Limb (tissue), 2 donors: ENCODE measurements around the gene LMO7.
"Not testable (repeated sequence)": the region's sequence is repeated elsewhere in the genome, so short reads cannot be mapped to it uniquely, and the experiment has no call there.

Experiments
- DNase-seq, 2 donors: peaks; one replicate each; pipeline ENCODE4 v3.0.0-alpha.2; 2016; ENCODE audit errors: extremely low spot score in 2 of 2

LMO7 gene

GRCh38 chr13:75695908-75696307, 59.8 kb downstream of the LMO7 start:
- peak; percentile 71 to 87 for DNase-seq

GRCh38 chr13:75699062-75699461, 62.9 kb downstream of the LMO7 start:
- no peak for DNase-seq

GRCh38 chr13:75699717-75700116, 63.6 kb downstream of the LMO7 start:
- not testable (repeated sequence) for DNase-seq

- DNase-seq: no peak
Observed at GRCh38 chr13:75700552-75700951, 64.4 kb downstream of the LMO7 start.

- no peak for DNase-seq
Observed at GRCh38 chr13:75702476-75702875, 66.3 kb downstream of the LMO7 start.

- no peak for DNase-seq
Observed at GRCh38 chr13:75703769-75704168, 67.6 kb downstream of the LMO7 start.

- DNase-seq: no peak
Observed at GRCh38 chr13:75704194-75704926, 68.2 kb downstream of the LMO7 start.

GRCh38 chr13:75704927-75705288, 68.8 kb downstream of the LMO7 start:
- no peak for DNase-seq

GRCh38 chr13:75705395-75705794, 69.3 kb downstream of the LMO7 start:
- DNase-seq: no peak

GRCh38 chr13:75705908-75706307, 69.8 kb downstream of the LMO7 start:
- no peak for DNase-seq

- DNase-seq: no peak
Observed at GRCh38 chr13:75713852-75714251, 77.7 kb downstream of the LMO7 start.

GRCh38 chr13:75715601-75716523, 79.7 kb downstream of the LMO7 start:
- DNase-seq: no peak

GRCh38 chr13:75717525-75717924, 81.4 kb downstream of the LMO7 start:
- DNase-seq: no peak

- DNase-seq: no peak
Observed at GRCh38 chr13:75721307-75721706, 85.2 kb downstream of the LMO7 start.

- DNase-seq: no peak
Observed at GRCh38 chr13:75723901-75724300, 87.8 kb downstream of the LMO7 start.

GRCh38 chr13:75724752-75725517, 88.8 kb downstream of the LMO7 start:
- no peak for DNase-seq

- no peak for DNase-seq
Observed at GRCh38 chr13:75725736-75726135, 89.6 kb downstream of the LMO7 start.

- DNase-seq: no peak
Observed at GRCh38 chr13:75726306-75726705, 90.2 kb downstream of the LMO7 start.

GRCh38 chr13:75733113-75733512, 97.0 kb downstream of the LMO7 start:
- not testable (repeated sequence) for DNase-seq

- no peak for DNase-seq
Observed at GRCh38 chr13:75736173-75736572, 100.0 kb downstream of the LMO7 start.

GRCh38 chr13:75738841-75739240, 102.7 kb downstream of the LMO7 start:
- no peak for DNase-seq
